OCI-LY7 (cell line): Measurements from ENCODE around the gene TPM2. TPM values are rescaled to one million over a fixed set of nuclear protein-coding genes. Genes with fewer than 3 reads are reported as not detected.

Source experiments
- BruUV-seq: library from RNA; stranded (reverse); fragments of 400-500 nt; replicated peaks from 2 replicates; lab custom pipeline; 2021; lab: Mats Ljungman, UMichigan
- CTCF ChIA-PET: fragments of 300-600 bp; sonication (Branson Sonifier 250); formaldehyde crosslinking; loops from one replicate; lab custom pipeline; 2022; ENCODE audit warnings: antibody characterized with exemption; ENCODE audit not compliant: unreplicated experiment; lab: Charles Lee
- POLR2A ChIA-PET: fragments of 300-600 bp; sonication (Branson Sonifier 250); formaldehyde crosslinking; loops from one replicate; lab custom pipeline; 2022; ENCODE audit warnings: antibody characterized with exemption; lab: Charles Lee
- DNase-seq: peaks from one replicate; pipeline ENCODE4 v3.0.0-alpha.2; 2015; ENCODE audit warnings: low spot score
- H2AFZ ChIP-seq: fragments of 200-600 bp; sonication (generic), shearing (Covaris generic); 2 replicates; pipeline ENCODE4 v1.6.1; 2014; ENCODE audit warnings: mild to moderate bottlenecking, antibody characterized with exemption, low read length, moderate library complexity
- H3K27ac ChIP-seq: fragments of 200-600 bp; sonication (generic); 2 replicates; pipeline ENCODE4 v1.5.1; 2014; ENCODE audit warnings: mixed run types, low read depth, mild to moderate bottlenecking, moderate library complexity, low read length, inconsistent platforms; ENCODE audit not compliant: poor library complexity, severe bottlenecking
- H3K36me3 ChIP-seq: fragments of 200-600 bp; sonication (generic); 2 replicates; pipeline ENCODE4 v1.6.1; 2014; ENCODE audit warnings: mild to moderate bottlenecking, antibody characterized with exemption, low read length, moderate library complexity, mixed read lengths; ENCODE audit not compliant: insufficient read depth
- H3K4me1 ChIP-seq: fragments of 200-600 bp; sonication (generic); 2 replicates; pipeline ENCODE4 v1.5.1; 2014; ENCODE audit warnings: mild to moderate bottlenecking, low read length; ENCODE audit not compliant: insufficient read depth, poor library complexity, severe bottlenecking
- H3K4me2 ChIP-seq: fragments of 200-600 bp; sonication (generic); 2 replicates; pipeline ENCODE4 v1.6.1; 2014; ENCODE audit warnings: mild to moderate bottlenecking, low read length
- H3K4me3 ChIP-seq: fragments of 200-600 bp; sonication (generic); 2 replicates; pipeline ENCODE4 v1.5.1; 2014; ENCODE audit warnings: mild to moderate bottlenecking, low read depth, low read length; ENCODE audit not compliant: poor library complexity, severe bottlenecking
- H3K79me2 ChIP-seq: fragments of 200-600 bp; sonication (generic); 2 replicates; pipeline ENCODE4 v1.6.1; 2016; ENCODE audit warnings: low read depth, mild to moderate bottlenecking, low read length, moderate library complexity, mixed read lengths; ENCODE audit not compliant: insufficient read depth
- H3K9me2 ChIP-seq: fragments of 200-600 bp; sonication (generic); 2 replicates; pipeline ENCODE4 v1.6.1; 2016; ENCODE audit warnings: mild to moderate bottlenecking, low read length, mixed read lengths; ENCODE audit not compliant: insufficient read depth
- H3K9me3 ChIP-seq: fragments of 200-600 bp; sonication (generic); 2 replicates; pipeline ENCODE4 v1.6.1; 2014; ENCODE audit warnings: mild to moderate bottlenecking, mixed run types, low read length, mixed read lengths
- H4K20me1 ChIP-seq: fragments of 200-600 bp; sonication (generic); 2 replicates; pipeline ENCODE4 v1.6.1; 2014; ENCODE audit warnings: mild to moderate bottlenecking, antibody characterized with exemption, low read length, moderate library complexity, mixed read lengths; ENCODE audit not compliant: insufficient read depth
- EZH2phosphoT487 ChIP-seq: fragments of 200-600 bp; sonication (generic); IDR thresholded peaks from 2 replicates; pipeline ENCODE4 v1.6.1; 2018; ENCODE audit warnings: low read depth, borderline replicate concordance, mild to moderate bottlenecking, mixed run types, antibody characterized with exemption, low read length, moderate library complexity, mixed read lengths
- intact Hi-C: fragments of 100-400 bp; cut with micrococcal nuclease; formaldehyde crosslinking; loops from one replicate; pipeline ENCODE4 v1.10.0; 2022; ENCODE audit not compliant: unreplicated experiment
- total RNA-seq, 2 experiments: library from RNA; depleted of rRNA in 1 of 2; stranded (reverse); fragments of >200 nt in 1 of 2; shearing (Covaris generic) in 1 of 2; gene quantifications; 2 replicates each; pipeline ENCODE4 v1.2.3, GENCODE V29; 2014 to 2022
- TF ChIP-seq, protein P1 (sequence below): fragments of 200-600 bp; sonication (generic); conservative IDR thresholded peaks from 2 replicates; pipeline ENCODE4 v1.5.1; 2014; ENCODE audit warnings: mild to moderate bottlenecking, antibody characterized with exemption, low read length, moderate library complexity, mixed read lengths

Gene TPM2
- total RNA-seq, 2 experiments from 2014 or later, result 2.5 TPM; not detected in 1

DNA sequence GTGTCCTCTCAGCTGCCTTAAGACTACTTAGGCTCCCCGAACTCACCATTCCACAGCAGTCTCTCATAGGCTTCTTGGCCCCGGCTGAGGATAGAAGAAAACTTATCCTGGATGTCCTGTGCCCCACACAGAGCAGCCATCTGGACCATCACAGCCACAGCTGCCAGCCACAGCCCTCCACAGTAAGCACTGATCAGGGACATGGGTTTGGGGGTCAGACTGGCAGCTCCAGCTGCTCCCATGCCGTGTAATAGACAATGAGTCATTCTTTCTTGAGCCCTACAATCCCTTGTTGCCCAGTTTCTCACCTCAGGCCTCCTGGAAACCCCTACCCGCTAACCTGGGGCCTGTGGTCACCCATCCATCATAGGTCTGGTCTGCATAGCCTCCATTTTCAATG is 48.5 kb upstream of the TPM2 start:
- CTCF ChIA-PET, result no interaction called here
- no peak for DNase-seq
- POLR2A ChIA-PET, result interaction anchor here (2.3 kb wide), 1 partner anchor 9 kb away, joined by 7 read pairs; no protein-coding TSS in a partner anchor
- H3K4me2 ChIP-seq, result no peak overlapping the region
- no peaks in the 10 kb centered on the region; the same call in 1 of the 2 replicates for H3K79me2 ChIP-seq
- H3K9me3 ChIP-seq, result no peaks in the 10 kb centered on the region
- no peaks in the 10 kb centered on the region for H4K20me1 ChIP-seq
- peaks cover 17% of the 10 kb centered on the region for H3K4me1 ChIP-seq
- no peak overlapping the region for H2AFZ ChIP-seq
- TF ChIP-seq, protein P1, sequence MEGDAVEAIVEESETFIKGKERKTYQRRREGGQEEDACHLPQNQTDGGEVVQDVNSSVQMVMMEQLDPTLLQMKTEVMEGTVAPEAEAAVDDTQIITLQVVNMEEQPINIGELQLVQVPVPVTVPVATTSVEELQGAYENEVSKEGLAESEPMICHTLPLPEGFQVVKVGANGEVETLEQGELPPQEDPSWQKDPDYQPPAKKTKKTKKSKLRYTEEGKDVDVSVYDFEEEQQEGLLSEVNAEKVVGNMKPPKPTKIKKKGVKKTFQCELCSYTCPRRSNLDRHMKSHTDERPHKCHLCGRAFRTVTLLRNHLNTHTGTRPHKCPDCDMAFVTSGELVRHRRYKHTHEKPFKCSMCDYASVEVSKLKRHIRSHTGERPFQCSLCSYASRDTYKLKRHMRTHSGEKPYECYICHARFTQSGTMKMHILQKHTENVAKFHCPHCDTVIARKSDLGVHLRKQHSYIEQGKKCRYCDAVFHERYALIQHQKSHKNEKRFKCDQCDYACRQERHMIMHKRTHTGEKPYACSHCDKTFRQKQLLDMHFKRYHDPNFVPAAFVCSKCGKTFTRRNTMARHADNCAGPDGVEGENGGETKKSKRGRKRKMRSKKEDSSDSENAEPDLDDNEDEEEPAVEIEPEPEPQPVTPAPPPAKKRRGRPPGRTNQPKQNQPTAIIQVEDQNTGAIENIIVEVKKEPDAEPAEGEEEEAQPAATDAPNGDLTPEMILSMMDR, result no peak
- no peak for TF ChIP-seq EZH2phosphoT487
- H3K4me3 ChIP-seq, result no peak overlapping the region
- BruUV-seq, result TSS peak; percentile 34
- H3K36me3 ChIP-seq, result peaks cover 81% of the 10 kb centered on the region; the same call in 1 of the 2 replicates
- no peak overlapping the region for H3K27ac ChIP-seq
- no peaks in the 10 kb centered on the region for H3K9me2 ChIP-seq
- intact Hi-C loops, result loop anchor here (5.0 to 10.0 kb wide), 3 partner anchors 89 to 663 kb away; partner anchors contain the start of genes FAM221B, FANCG, TMEM8B and VCP

DNA sequence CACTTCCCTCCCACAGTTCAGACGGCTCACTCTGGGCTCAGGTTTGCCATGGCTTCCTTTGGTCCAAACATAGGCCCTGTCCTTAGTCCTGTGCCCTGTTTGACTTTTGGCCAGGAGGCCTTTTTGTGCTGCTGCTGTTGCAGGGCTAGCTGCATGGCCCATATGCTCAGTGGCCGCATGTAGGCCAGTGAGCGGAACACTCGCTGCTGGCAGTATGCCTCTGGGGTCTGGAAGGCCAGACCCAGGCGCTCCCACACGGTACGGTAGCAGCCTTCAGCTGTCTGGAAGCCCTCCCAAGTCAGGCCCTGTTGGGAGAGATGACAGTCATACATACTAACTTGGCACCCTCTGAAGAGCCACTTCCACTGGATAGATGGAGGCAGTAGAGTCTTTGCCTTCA is 47.4 kb upstream of the TPM2 start:
- no TSS peak for BruUV-seq
- Histone ChIP-seq H2AFZ (no peak overlapping the region), H3K79me2 (no peaks in the 10 kb centered on the region; the same call in 1 of the 2 replicates), H3K9me2 (no peaks in the 10 kb centered on the region), H3K27ac (no peak overlapping the region), H3K4me2 (no peak overlapping the region), H3K36me3 (peaks cover 70% of the 10 kb centered on the region; the same call in 1 of the 2 replicates), H4K20me1 (no peaks in the 10 kb centered on the region), H3K9me3 (no peaks in the 10 kb centered on the region), H3K4me1 (peaks cover 17% of the 10 kb centered on the region), H3K4me3 (no peak overlapping the region)
- intact Hi-C loops, result loop anchor here (5.0 to 10.0 kb wide), 3 partner anchors 90 to 662 kb away; partner anchors contain the start of genes FAM221B, FANCG, TMEM8B and VCP
- ChIA-PET CTCF (no interaction called here), POLR2A (interaction anchor here (2.3 kb wide), 1 partner anchor 10 kb away, joined by 7 read pairs; no protein-coding TSS in a partner anchor)
- TF ChIP-seq EZH2phosphoT487, result no peak
- TF ChIP-seq, protein P1, result no peak
- DNase-seq, result no peak

DNA sequence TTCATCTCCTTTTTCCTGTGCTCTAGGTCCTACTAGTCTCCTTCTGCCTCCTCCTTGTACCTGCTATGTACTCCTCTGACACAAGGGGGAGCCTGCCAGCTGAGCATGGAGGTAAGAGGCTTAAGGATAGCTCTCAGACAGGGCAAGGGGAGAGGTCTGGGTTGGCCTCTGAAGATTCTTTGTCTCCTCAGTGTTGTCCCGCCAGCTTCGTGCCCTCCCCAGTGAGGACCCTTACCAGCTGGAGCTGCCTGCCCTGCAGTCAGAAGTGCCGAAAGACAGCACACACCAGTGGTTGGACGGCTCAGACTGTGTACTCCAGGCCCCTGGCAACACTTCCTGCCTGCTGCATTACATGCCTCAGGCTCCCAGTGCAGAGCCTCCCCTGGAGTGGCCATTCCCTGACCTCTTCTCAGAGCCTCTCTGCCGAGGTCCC is 46.5 kb upstream of the TPM2 start:
- no TSS peak for BruUV-seq
- Histone ChIP-seq H3K79me2 (peaks cover 6% of the 10 kb centered on the region), H3K27ac (no peak overlapping the region), H3K4me2 (no peak overlapping the region), H4K20me1 (no peaks in the 10 kb centered on the region), H3K4me1 (peaks cover 17% of the 10 kb centered on the region), H3K9me3 (no peaks in the 10 kb centered on the region), H2AFZ (no peak overlapping the region), H3K4me3 (no peak overlapping the region), H3K36me3 (peaks cover 63% of the 10 kb centered on the region; the same call in 1 of the 2 replicates), H3K9me2 (no peaks in the 10 kb centered on the region)
- intact Hi-C loops, result loop anchor here (1.0 to 10.0 kb wide), 5 partner anchors 12 to 661 kb away; partner anchors contain the start of genes FAM221B, FANCG, TMEM8B and VCP
- TF ChIP-seq, protein P1, result peak; percentile 95
- no peak for TF ChIP-seq EZH2phosphoT487
- ChIA-PET POLR2A (interaction anchor here (1.0 to 1.1 kb wide), 2 partner anchors 11 to 12 kb away, joined by 3 read pairs; no protein-coding TSS in a partner anchor), CTCF (interaction anchor here (0.6 to 1.0 kb wide), 3 partner anchors 11 to 52 kb away, joined by 3 to 5 read pairs (median 4); no protein-coding TSS in a partner anchor)
- peak; percentile 83 for DNase-seq
